ENCODE results near the gene TGM1.

The TGM1 gene

DNA sequence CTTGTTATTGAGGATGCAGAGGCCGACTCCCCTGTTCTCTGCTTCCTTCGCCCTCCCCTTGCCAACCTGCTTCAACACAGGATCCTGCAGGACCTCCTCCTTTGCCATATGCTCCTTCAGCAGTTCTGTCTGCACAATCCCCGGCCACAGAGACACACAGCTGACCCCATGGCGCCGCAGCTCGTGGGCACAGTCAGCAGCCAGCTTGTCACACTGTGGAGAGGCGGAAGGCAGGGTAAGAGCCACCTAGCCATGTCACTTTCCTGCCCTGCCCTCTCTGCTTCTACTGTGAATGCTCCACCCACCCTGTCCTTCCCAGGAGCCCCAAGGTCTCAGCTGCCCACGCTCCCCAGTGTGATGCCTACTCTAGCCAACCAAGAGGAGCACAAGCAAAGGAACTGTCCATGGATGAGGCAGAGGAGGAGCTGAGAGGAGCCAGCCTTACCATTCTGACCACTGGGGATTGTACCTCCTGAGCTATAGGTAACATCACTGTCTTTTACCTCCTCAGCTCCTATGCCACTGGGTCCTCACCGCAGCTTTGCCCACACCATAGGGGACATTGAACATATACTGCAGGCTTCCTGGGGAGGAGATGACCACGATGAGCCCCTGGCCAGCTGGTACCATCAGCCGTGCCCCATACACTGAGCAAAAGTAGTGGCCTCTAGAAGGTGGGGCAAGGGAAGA is 29.3 kb upstream of the TGM1 start:
- FAIRE-seq (no peak), DNase-seq (ENCODE audit: insufficient read length, low spot score) (no peak)

DNA sequence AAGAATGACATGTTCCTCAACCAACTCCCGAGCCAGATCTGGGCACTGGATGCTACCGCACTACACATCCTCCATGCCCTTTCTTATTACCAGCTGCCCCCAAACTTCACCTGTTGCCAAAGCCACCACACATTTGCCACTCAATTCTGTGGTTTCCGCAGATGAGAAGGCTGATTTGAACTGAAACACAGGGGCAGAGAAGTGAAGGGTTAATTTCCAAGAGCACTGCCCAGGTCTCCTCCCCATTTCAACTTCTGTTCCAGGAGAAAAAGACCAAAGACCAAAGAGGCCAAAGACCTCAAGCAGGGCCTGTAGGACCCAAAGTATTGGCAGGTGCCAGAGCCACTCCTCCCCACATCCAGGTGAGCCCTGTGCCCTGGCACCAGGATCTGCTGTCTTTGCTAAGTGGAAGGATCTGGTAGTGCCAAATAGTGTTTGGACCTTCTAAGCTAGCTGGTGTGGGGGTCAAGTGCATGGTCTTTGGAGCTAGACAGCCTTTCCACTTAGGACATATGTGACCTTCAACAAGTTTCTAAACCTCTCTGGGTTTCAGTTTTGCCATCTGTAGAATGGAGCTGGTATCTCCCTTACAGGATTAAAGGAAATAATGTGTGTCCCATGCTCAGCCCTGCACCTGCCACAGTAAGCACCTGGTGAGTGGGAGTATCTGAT is 28.6 kb upstream of the TGM1 start:
- no peak for FAIRE-seq
- no peak for DNase-seq (ENCODE audit: insufficient read length, low spot score)
- TF ChIP-seq POLR2A (IDR thresholded peaks at IDR 0.05; ENCODE audit: low read depth, low read length) (no peak), SPI1 (IDR thresholded peaks at IDR 0.05; ENCODE audit: low read depth, low read length) (no peak), POU2F2 (IDR thresholded peaks at IDR 0.05; ENCODE audit: low read depth, low read length) (no peak), TAF1 (IDR thresholded peaks at IDR 0.05; ENCODE audit: low read depth, low read length) (no peak), PAX5 (IDR thresholded peaks at IDR 0.05; ENCODE audit: insufficient read depth, low read length, severe bottlenecking) (no peak), POLR2AphosphoS5 (IDR thresholded peaks at IDR 0.05; ENCODE audit: low read depth, low read length) (no peak)

More for the DNA sequence above, 29.3 kb upstream of the TGM1 start:
- TF ChIP-seq POLR2A (IDR thresholded peaks at IDR 0.05; ENCODE audit: low read depth, low read length) (no peak), PAX5 (IDR thresholded peaks at IDR 0.05; ENCODE audit: insufficient read depth, low read length, severe bottlenecking) (no peak), POU2F2 (IDR thresholded peaks at IDR 0.05; ENCODE audit: low read depth, low read length) (no peak), POLR2AphosphoS5 (IDR thresholded peaks at IDR 0.05; ENCODE audit: low read depth, low read length) (no peak), SPI1 (IDR thresholded peaks at IDR 0.05; ENCODE audit: low read depth, low read length) (no peak), TAF1 (IDR thresholded peaks at IDR 0.05; ENCODE audit: low read depth, low read length) (no peak)

DNA sequence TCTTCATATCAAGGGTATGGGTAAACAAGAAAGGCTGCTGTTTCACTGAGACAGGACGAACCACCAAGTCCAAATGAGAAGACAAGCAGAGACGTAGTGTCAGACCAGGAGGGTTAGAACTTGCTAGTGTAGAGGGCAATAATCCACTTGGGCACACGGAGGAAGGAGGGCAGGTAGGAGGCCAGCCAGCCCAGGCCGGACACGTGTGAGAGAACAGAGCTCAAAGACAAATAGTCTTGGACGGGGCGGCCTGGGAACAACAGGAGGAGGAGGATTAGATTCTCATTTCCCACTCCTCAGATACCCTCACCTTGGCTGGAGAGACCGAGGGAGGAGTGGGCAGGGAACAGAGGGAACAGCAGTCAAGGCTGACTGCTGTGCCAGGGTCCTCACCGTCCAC is 27.8 kb upstream of the TGM1 start:
- TF ChIP-seq TAF1 (IDR thresholded peaks at IDR 0.05; ENCODE audit: low read depth, low read length) = no peak
- no peak for TF ChIP-seq POLR2A (IDR thresholded peaks at IDR 0.05; ENCODE audit: low read depth, low read length)
- TF ChIP-seq POLR2AphosphoS5 (IDR thresholded peaks at IDR 0.05; ENCODE audit: low read depth, low read length) = no peak
- no peak for TF ChIP-seq SPI1 (IDR thresholded peaks at IDR 0.05; ENCODE audit: low read depth, low read length)
- TF ChIP-seq POU2F2 (IDR thresholded peaks at IDR 0.05; ENCODE audit: low read depth, low read length) = no peak
- no peak for TF ChIP-seq PAX5 (IDR thresholded peaks at IDR 0.05; ENCODE audit: insufficient read depth, low read length, severe bottlenecking)
- FAIRE-seq (no peak), DNase-seq (ENCODE audit: insufficient read length, low spot score) (no peak)

GRCh38 chr14:24289649-24290280 is 26.8 kb upstream of the TGM1 start:
- TF ChIP-seq POLR2A (IDR thresholded peaks at IDR 0.05; ENCODE audit: low read depth, low read length) (no peak), SPI1 (IDR thresholded peaks at IDR 0.05; ENCODE audit: low read depth, low read length) (no peak), POU2F2 (IDR thresholded peaks at IDR 0.05; ENCODE audit: low read depth, low read length) (no peak), PAX5 (IDR thresholded peaks at IDR 0.05; ENCODE audit: insufficient read depth, low read length, severe bottlenecking) (no peak), TAF1 (IDR thresholded peaks at IDR 0.05; ENCODE audit: low read depth, low read length) (no peak), POLR2AphosphoS5 (IDR thresholded peaks at IDR 0.05; ENCODE audit: low read depth, low read length) (no peak)
- FAIRE-seq (no peak), DNase-seq (ENCODE audit: insufficient read length, low spot score) (no peak)

- TF ChIP-seq PAX5 (IDR thresholded peaks at IDR 0.05; ENCODE audit: insufficient read depth, low read length, severe bottlenecking) (no peak), TAF1 (IDR thresholded peaks at IDR 0.05; ENCODE audit: low read depth, low read length) (no peak)
- DNase-seq (ENCODE audit: insufficient read length, low spot score) (no peak), FAIRE-seq (no peak)
Measured at GRCh38 chr14:24286996-24287395, 24.0 kb upstream of the TGM1 start.

DNA sequence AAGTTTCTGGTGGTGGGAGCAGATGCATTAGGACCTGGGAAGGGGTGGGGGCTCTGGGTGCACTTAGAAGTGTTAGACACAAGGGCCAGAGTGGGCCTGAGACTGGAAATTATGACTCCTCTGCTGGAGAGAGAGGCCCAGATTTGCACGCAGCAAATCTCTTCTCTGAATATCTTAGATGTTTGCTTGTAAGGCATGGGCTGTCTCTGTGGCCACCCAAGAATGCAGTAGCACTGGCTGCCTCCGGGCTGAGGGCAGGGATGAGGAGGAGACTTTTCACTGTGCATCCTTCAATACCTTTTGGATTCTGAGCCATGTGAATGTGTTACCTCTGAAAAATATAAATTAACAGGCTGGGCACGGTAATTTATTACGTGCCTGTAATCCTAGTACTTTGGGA is 22.4 kb upstream of the TGM1 start:
- DNase-seq (ENCODE audit: insufficient read length, low spot score) = no peak

DNA sequence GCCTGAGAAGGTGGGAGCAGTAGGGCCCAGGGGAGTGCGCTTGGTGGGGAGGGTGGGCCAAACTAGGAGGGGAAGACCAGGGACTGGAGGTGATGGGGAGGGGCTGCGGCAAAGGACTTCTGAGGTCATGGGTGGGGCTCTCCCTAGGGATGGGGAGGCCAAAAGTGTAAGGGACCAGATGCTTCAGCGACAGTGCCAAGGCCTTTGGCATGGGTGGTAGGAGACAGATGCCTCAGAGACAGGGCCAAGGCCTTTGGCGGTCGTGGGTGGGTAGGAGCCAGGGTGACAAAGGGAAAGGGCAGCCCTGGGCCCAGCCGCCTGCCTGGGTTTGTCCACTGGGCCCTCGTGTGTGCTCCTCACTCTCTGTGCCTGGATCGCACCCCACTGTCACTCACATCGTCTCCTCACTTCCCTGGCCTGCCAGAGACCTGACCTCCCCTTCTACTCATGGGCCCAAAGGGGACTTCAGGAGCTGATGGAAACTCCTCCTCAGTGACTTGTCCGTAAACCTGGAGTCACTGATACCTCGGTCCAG is 21.6 kb upstream of the TGM1 start:
- no peak for FAIRE-seq
- TF ChIP-seq TAF1 (IDR thresholded peaks at IDR 0.05; ENCODE audit: low read depth, low read length) = no peak
- TF ChIP-seq POLR2AphosphoS5 (IDR thresholded peaks at IDR 0.05; ENCODE audit: low read depth, low read length) = no peak
- no peak for TF ChIP-seq PAX5 (IDR thresholded peaks at IDR 0.05; ENCODE audit: insufficient read depth, low read length, severe bottlenecking)
- no peak for TF ChIP-seq SPI1 (IDR thresholded peaks at IDR 0.05; ENCODE audit: low read depth, low read length)
- TF ChIP-seq POLR2A (IDR thresholded peaks at IDR 0.05; ENCODE audit: low read depth, low read length) = no peak
- TF ChIP-seq POU2F2 (IDR thresholded peaks at IDR 0.05; ENCODE audit: low read depth, low read length) = no peak
- no peak for DNase-seq (ENCODE audit: insufficient read length, low spot score)

More for the DNA sequence above, 22.4 kb upstream of the TGM1 start:
- TF ChIP-seq POLR2AphosphoS5 (IDR thresholded peaks at IDR 0.05; ENCODE audit: low read depth, low read length) (no peak), POU2F2 (IDR thresholded peaks at IDR 0.05; ENCODE audit: low read depth, low read length) (no peak), POLR2A (IDR thresholded peaks at IDR 0.05; ENCODE audit: low read depth, low read length) (no peak), TAF1 (IDR thresholded peaks at IDR 0.05; ENCODE audit: low read depth, low read length) (no peak), SPI1 (IDR thresholded peaks at IDR 0.05; ENCODE audit: low read depth, low read length) (no peak), PAX5 (IDR thresholded peaks at IDR 0.05; ENCODE audit: insufficient read depth, low read length, severe bottlenecking) (no peak)
- FAIRE-seq = no peak

DNA sequence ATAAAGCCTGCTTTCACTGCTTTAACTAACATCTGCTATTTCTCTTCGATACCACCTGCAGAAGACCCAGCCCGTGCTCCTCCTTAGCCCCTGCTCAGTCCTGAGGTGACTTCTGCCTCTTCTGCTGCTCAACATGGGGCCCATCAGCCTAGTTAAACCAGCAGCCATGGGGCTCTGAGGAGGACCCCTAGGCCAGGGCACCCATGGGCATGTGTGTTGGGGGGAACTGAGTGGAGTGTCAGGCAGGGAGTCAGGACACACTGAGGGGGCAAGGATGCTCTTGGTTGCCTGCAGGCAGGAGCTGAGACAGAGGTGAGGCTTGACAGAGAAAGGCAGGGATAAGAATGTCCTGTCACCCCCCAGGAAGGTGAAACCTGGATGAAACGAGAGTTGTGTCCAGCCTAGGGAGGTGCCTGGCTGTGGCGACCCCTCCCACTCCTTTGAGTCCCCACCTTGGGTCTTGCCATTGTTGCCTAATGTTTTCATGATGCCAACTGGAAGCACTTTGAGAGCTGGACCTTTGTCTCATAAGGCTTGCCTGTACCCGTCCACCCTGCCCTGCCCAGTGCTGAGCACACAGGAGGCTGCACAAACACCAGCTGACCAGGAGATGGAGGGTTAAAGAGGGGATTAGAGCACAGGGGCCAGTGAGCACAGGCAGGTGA is 21.0 kb upstream of the TGM1 start:
- FAIRE-seq (no peak), DNase-seq (ENCODE audit: insufficient read length, low spot score) (no peak)
- no peak for TF ChIP-seq POLR2AphosphoS5 (IDR thresholded peaks at IDR 0.05; ENCODE audit: low read depth, low read length)
- no peak for TF ChIP-seq POLR2A (IDR thresholded peaks at IDR 0.05; ENCODE audit: low read depth, low read length)
- no peak for TF ChIP-seq PAX5 (IDR thresholded peaks at IDR 0.05; ENCODE audit: insufficient read depth, low read length, severe bottlenecking)
- no peak for TF ChIP-seq TAF1 (IDR thresholded peaks at IDR 0.05; ENCODE audit: low read depth, low read length)
- no peak for TF ChIP-seq SPI1 (IDR thresholded peaks at IDR 0.05; ENCODE audit: low read depth, low read length)
- TF ChIP-seq POU2F2 (IDR thresholded peaks at IDR 0.05; ENCODE audit: low read depth, low read length) = no peak

DNA sequence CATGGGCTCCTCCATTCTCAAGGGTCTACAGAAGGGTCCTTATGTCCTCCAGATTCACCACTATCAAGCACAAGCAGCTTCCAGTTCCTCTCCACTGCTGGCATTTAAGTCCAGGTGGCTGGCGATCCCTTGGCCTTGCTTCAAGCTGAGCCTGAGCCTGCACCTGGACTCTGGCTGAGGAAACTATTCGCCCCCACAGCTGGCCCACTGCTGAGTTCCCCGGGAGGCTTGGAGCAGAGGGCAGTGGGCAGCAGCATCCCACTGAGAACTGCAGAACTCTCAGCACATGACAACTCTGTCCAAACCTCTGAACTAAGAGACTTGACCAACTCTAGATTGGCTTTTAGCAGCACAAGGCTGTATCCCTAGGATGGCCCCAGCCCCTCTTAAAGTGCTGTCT is 19.8 kb upstream of the TGM1 start:
- DNase-seq (ENCODE audit: insufficient read length, low spot score) (no peak), FAIRE-seq (no peak)
- TF ChIP-seq TAF1 (IDR thresholded peaks at IDR 0.05; ENCODE audit: low read depth, low read length) = no peak
- no peak for TF ChIP-seq POU2F2 (IDR thresholded peaks at IDR 0.05; ENCODE audit: low read depth, low read length)
- TF ChIP-seq SPI1 (IDR thresholded peaks at IDR 0.05; ENCODE audit: low read depth, low read length) = no peak
- no peak for TF ChIP-seq PAX5 (IDR thresholded peaks at IDR 0.05; ENCODE audit: insufficient read depth, low read length, severe bottlenecking)
- no peak for TF ChIP-seq POLR2A (IDR thresholded peaks at IDR 0.05; ENCODE audit: low read depth, low read length)
- no peak for TF ChIP-seq POLR2AphosphoS5 (IDR thresholded peaks at IDR 0.05; ENCODE audit: low read depth, low read length)

Measured in GM12891 (cell line).